Measurements from ENCODE around the gene LYPD4.

LYPD4 gene

GRCh38 chr19:41850381-41850780, 5.9 kb upstream of the LYPD4 start:
- FAIRE-seq: no peak

GRCh38 chr19:41849067-41849466, 4.6 kb upstream of the LYPD4 start:
- FAIRE-seq: no peak

DNA sequence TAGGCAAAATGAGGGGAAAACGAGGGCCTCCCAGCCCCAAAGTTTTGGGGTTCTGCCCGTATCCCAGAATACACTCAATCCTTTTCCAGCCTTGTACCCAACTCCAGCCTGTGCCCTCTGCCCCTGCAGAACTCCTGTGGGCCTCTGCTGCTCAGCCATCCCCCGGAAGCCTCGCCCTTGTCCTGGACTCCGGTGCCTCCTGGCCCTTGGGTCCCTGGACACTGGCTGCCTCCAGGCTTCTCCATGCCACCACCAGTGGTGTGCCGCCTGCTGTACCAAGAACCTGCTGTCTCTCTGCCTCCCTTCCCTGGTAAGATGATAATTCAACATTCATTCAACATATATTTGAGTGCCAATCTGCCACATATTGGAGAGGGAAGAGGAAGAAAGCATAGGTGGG, 4.2 kb upstream of the LYPD4 start:
- no peak for FAIRE-seq

GRCh38 chr19:41847351-41848105, 3.0 kb upstream of the LYPD4 start:
- no peak for FAIRE-seq

DNA sequence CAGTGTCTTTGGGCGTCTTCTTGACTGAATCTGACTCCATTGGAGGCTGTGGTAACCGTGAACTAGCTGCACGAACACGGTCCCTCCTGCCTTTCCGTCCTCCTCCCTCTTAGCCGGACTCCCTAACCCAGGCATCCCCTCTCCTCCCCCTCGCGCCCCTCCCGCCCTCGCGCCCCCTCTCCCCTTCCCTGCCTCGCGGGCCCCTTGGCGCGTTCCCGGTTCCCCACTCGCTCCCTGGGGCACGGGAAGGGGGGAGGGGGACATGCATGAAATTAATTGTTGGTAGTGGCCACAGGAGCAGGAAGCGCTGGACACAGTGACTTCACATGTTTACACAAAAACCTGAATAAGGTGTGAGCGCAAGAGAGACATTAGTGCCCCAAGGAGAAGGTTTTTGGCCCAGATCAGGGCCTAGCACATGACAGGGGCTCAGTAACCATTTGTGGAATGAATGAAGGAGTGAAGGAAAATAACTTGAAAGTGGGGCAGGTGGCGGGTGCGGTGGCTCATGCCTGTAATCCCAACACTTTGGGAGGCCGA, 638 bp upstream of the LYPD4 start:
- FAIRE-seq: no peak

GRCh38 chr19:41845001-41845050, 343 bp upstream of the LYPD4 start, which contains the start of gene DMRTC2:
Gene DMRTC2, plus strand, starts transcription at chr19:41845042. Its CDS starts 2,387 bp downstream, at chr19:41847429.
- no peak for FAIRE-seq

GRCh38 chr19:41843371-41843770, 1.1 kb downstream of the LYPD4 start:
- no peak for FAIRE-seq

DNA sequence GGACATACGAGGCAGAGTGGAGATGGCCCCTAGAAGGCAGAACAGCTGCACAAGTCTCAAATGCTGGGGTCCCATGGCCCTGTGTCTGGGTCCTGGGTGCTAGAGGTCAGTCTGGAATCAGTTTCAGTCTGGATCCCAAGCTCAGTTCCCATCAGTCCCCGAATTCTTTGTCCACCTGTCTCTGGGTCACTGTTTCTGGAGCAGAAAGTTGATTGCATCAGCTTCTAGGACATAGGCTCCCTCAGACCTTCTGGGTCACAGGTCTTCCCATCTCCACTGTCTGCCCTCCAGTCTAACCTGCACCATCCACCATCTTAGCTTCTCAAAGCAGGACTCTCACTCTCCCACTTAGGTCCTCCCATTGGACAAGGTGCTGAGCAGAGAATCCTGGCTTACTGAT, 5.3 kb downstream of the LYPD4 start:
- no peak for FAIRE-seq

GRCh38 chr19:41837981-41838708, 6.3 kb downstream of the LYPD4 start:
- no peak for FAIRE-seq

DNA sequence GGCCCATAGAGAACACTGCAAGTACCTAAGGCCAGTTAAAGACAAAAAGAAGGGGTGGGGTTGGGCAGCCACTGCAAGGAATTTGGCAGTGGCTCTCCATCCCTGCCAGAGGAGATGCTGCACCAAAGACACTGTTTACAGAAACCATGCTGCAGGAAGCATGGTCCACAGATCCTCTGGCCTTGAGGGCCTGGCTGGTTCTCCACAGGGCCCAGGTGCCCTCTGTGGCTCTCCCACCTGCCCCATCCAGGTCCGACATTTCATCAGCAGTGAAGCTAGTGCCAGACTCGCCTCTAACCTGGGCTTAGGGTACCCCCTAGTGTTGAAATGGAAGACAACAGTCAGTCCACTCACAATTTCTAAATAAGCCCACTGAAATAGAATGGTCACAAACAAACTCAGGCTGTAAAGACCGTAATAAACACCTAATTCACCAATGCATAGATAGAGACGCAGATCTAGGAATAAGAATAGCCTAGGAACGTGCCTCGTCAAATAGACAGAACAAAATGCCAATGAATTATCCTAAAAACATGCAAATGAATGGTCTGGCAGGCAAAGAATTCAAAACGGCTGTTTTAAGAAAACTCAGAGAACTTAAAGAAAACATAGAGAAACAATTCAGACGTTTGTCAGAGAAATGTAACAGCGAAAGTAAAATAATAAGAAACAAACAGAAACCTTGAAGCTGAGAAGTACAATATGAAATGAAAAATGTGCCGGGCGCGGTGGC, 23.3 kb downstream of the LYPD4 start:
- FAIRE-seq: peak; percentile 70

- FAIRE-seq: no peak
These were observed 27.7 kb downstream of the LYPD4 start for GRCh38 chr19:41816761-41817160.

DNA sequence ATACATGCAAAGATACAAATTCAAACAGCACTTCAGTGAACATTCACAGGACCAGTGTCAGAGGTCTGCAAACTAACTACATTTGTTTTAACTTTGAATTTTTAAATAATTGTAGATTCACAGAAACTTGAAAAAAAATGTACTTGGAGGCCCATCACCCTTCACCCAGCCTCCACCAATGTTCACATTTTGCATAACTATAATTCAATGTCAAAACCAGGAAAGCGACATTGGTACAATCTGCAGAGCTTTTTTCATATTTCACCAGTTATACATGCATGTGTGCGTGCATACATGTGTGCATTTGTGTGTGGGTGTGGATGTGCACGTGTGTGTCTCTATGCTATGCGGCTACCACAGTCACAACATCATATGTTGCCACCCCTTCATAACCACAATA, 29.2 kb downstream of the LYPD4 start:
- FAIRE-seq: no peak

DNA sequence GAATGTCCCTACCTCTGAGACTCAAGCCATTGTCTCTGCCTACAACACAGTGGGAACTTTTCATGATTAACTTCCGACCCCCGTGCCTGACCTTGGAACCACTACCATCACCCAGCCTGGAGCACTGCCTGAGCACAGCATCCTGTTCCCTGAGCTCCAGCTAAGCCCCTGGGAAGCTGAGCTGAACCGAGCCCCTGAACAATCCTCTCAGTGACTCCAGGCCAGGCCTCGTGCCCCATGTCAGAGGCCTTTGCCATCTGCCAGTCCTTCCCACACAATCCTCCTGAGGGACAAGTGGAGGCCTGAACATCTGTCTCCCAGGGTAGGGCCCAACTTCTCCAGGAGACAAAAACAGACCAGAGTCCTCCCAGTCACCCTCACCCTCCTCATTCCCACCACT, 30.6 kb downstream of the LYPD4 start:
- FAIRE-seq: no peak

DNA sequence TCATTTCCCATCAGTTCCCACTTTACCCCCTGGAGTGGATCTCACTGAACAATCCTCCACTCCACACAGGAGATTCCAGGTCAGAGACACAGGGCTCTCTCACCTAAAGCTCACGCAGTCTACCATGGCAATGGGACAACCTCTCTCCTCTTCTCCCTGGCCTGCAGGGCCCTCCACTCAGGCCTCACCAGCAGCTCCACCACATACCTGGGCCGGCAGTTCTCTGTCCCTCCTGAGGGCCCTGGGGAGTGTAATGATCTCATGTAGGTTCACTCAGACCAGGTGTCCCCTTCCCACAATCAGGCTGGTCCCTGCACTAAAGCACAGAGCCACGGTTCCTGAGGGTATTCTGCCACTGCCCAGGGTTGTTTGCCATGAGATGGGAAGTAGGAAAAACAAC, 32.5 kb downstream of the LYPD4 start:
- no peak for FAIRE-seq

GRCh38 chr19:41811036-41811435, 33.4 kb downstream of the LYPD4 start:
- FAIRE-seq: no peak

DNA sequence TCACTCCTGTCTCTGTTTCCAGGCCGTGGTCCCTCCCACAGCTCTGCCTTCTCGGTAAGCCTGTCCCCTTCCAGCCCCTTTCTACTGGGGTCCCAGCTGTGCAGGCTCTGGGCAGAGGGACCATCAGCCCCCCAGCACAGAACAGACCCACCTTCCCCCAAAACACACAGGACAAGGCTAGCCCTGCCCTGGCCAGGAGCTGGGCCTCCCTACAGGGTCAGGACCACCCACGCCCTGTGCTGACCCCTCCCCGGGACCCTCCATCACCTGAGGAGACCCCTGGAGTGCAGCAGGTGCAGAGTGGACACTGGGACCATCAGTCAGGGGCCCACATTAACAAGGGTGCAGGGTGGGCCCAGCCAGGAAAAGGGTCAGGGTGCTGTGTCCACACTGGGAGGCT, 34.2 kb downstream of the LYPD4 start:
- FAIRE-seq: no peak

- FAIRE-seq: no peak
These were observed 35.6 kb downstream of the LYPD4 start for GRCh38 chr19:41808663-41809566.

DNA sequence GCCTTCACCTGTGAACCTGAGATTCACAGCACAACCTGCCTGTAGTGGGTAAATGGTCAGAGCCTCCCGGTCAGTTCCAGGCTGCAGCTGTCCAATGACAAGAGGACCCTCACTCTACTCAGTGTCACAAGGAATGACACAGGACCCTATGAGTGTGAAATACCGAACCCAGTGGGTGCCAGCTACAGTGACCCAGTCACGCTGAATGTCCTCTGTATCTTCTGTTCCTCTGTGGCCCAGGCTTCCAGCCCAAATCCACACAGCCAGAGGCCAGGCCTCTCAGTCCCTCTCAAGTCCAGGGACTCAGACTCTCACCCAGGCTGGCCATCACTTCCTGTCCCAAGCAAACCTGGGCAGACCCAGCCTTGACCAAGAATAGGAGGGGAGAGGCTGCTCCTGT, 37.3 kb downstream of the LYPD4 start:
- no peak for FAIRE-seq

DNA sequence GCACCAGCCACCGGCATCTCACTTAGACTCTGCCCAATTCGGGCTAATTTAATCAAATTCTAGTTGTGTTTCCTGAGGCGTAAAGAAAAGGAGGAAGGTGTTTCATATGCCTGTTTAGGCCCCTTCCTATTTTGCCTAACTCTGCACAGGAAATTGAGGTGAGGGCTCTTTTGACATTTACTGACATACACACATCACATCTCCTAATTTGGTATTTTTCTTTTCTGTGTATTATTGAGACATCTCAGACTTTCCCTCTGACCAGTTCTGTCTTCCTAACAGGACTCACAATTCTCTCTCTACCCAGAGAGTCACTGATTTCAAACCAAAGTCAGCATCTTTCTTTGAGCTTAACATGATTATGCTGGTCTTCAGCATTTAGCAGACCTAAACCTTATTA, 40.1 kb downstream of the LYPD4 start:
- FAIRE-seq: no peak

GRCh38 chr19:41802770-41803169, 41.7 kb downstream of the LYPD4 start:
- FAIRE-seq: no peak

GRCh38 chr19:41801792-41802211, 42.7 kb downstream of the LYPD4 start:
- FAIRE-seq: no peak

DNA sequence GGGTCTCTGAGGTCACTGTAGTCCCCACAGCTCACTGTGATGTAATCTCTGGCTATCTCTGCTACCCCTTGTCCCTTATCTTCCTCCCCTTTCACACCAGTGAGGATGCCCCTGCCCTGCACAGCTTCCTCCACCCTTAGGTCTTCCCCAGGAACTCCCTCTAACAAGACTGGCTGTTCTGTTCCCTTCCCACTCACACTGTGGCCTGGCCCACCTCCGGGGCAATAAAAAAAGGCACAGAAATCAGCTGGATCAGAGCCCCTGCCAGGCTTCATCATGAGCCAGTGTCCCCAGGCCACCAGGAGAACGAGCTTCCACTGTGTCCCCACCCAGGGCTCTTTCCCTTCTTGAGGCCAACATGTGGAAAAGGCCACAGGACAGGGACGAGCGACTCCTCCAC, 43.5 kb downstream of the LYPD4 start:
- FAIRE-seq: no peak

DNA sequence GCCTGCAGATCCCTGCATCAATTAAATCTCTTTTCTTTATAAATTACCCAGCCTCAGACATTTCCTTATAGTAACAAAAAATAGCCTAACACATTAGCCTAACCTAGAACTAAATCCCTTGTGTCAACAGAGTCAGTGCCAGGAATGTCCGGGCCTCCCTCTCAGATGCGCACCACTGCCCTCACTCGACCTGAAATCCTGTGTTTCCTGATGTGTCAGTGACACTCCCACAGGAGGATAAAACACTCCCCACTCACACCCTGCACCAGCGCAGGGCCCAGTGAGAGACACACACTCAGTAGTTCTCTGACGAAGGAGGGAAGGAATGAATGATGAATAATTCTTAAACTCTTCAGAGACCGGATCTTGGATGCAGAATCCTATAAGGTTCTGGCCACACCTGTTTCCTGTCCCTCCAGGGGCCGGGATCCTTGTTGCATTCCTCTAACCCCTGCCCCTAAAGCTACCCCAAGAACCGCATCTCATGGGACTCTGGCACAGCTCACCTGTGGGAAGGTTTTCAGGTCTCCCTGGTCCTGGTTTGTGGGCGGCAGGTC, 45.0 kb downstream of the LYPD4 start:
- no peak for FAIRE-seq

Data from G401.6 (cell line).